Thyroid gland (tissue), 4 donors: ENCODE measurements around the gene TBC1D22A.

Source experiments
- CTCF ChIP-seq, 6 experiments: fragments of 200-600 bp in 3 of 6; fragments of 450-650 bp in 3 of 6; sonication (generic) in 3 of 6; IDR thresholded peaks; one replicate each; pipeline ENCODE4 v1.5.1; 2016 to 2019; ENCODE audit warnings: antibody characterized with exemption in 6 of 6, mild to moderate bottlenecking in 2 of 6, inconsistent platforms in 1 of 6, moderate library complexity in 1 of 6
- POLR2A ChIP-seq, 2 donors: fragments of 450-650 bp; IDR thresholded peaks; one replicate each; pipeline ENCODE4 v1.6.1; 2017; ENCODE audit warnings: antibody characterized with exemption in 2 of 2, mild to moderate bottlenecking in 2 of 2, moderate library complexity in 1 of 2

GRCh38 chr22:47071078-47071806 is 308.8 kb downstream of the TBC1D22A start:
- TF ChIP-seq POLR2A (IDR thresholded peaks at IDR 0.05), result no peak
- no peak for TF ChIP-seq CTCF (IDR thresholded peaks at IDR 0.05)
